HG03280 (cell line): ENCODE results near the gene BEST3.

Experiments
- ATAC-seq: cut with Tn5 transposase; IDR thresholded peaks from one replicate; pipeline ENCODE4 v1.9.1; 2021; ENCODE audit warnings: mild to moderate bottlenecking, moderate library complexity; ENCODE audit not compliant: unreplicated experiment

The BEST3 gene

DNA sequence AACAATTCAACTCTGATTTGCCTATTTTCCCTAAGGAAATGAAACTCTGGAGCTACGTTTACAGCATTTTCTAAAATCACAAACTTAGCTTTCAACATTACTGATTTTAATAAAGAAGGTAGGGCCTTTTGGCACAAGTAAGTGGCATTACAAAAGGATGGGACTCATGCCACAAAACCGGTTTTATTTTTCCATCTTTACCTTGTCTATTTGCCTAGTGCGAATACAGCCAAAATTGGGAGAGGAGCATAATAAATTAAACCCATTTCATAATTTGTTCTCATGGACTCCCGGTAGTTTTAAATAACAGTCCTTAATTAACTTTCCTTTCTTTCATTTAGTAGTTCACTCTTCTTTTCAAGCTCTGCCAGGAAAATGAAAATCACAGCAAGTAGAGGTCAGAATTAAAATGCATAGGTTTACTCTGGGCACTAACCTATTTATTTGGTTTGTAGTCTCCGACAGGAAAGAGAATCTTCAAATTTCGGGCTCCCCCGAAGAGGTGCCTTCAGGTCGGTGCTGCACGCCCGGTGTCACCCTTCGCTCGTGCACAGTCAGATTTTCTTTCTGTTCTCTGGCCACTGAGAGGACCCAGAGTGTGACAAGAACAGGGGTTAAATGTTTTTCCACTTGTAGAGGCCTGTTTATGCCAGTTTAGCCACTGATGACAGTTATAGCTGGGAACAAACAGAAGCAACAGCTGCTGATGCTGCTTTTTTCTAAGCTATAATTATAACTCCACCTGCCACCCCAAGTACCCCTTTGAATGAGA lies at the start of gene BEST3:
BEST3 (minus strand) TSS at position 535 of the 772 bp plus-strand sequence. CDS start 1,505 bp downstream, outside the sequence.
- ATAC-seq: no peak

DNA sequence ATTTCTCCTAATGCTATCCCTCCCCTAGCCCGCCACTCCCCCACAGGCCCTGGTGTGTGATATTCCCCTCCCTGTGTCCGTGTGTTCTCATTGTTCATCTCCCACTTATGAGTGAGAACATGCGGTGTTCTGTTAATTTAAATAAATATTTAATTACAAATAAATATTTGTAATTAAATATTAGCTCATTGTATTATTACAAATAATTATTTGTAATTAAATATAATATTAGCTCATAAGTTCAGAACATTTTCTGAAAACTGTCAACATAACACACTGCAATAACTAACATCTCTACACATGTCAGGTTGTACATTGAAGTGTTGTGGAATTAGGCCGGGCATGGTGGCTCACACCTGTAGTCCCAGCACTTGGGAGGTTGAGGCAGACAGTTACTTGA lies 45.0 kb upstream of the BEST3 start:
- ATAC-seq: no peak

DNA sequence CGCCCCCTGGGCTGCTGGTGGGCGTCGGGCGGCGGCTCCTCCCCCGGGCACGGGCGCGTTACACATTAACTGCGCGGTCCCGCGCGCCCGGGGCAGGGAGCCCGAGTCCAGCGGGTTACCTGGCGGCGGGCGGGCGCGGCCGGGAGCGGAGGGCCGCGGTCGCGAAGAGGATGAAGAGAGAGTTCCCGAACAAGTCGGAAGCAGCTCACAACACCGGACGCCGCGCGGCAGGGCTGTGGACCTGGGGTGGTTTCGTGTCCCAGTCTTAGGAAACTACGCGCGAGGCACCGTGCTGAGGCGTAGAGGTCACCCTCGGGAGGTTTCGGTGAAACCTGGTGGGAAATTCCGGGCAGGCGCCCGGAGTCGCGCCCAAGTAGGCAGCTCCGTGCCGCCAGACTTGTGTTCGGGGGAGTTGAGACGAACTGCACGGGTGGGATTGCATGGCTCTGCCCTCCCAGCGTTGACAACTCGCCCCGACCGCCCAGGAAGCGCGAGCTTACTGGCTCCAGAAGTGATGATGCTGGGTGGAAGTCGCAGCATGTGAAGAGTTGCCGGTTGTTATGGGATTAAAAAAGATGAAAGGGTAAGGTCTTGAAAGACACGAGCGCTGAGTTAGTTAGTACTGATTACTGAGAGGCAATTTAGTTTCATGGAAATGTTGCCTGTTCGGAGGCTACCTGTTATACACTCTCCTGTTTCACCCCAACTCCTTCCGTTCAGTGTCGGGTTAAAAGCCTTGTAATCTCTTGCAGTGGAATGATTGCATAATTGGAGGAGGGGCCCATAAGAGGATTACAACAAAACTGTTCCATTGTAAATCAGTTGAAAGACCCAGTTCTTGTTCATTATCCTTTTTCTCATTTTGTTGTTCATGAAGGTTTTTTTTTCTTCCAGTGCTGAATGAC lies 40.4 kb upstream of the BEST3 start:
- ATAC-seq: peak; percentile 24

- peak; percentile 89 for ATAC-seq
Measured at GRCh38 chr12:69738351-69739286, 39.5 kb upstream of the BEST3 start, which contains the start of gene RAB3IP. Gene RAB3IP (plus strand): TSS chr12:69738860. CDS start chr12:69755409, 16,549 bp downstream.

DNA sequence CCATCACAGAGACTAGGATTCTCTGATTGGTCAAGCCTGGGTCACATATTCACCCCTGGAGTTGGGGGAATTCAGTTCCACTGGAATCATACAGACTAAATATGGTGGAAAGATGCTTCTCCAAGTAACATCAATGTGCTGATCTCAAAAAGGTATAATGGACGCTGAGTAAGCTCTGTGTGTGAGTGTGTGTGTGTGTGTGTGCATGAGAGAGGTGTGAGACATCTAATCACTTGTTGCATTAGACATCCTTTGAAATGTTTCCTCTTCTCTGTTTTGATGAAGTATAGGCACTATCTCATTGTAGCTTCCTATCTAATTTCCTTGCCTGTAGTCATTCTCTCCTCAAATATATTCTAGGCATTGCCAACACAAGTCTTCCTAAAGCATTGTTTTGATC lies 34.5 kb upstream of the BEST3 start:
- no peak for ATAC-seq

DNA sequence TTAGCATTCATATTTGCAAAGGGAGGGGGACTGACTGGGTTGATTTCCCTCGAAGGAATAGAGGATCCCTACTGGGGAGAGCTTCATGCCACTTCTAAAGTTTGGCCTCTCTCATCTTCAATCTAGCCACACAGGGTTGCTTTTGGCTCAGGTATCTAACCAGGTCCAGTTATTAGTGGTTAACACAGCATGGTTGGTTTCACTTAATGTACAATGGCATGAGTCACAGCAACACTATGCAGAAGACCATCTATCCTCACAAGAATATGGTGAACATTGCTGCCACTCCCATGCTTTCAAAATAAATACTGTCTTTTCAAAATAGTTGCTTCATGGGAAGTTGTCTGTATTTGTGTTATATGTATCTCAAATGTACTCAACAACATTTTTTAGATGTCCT lies 33.0 kb upstream of the BEST3 start:
- ATAC-seq: no peak

- ATAC-seq: no peak
Measured at GRCh38 chr12:69726922-69727321, 27.8 kb upstream of the BEST3 start.

- ATAC-seq: no peak
Measured at GRCh38 chr12:69720750-69721149, 21.6 kb upstream of the BEST3 start.

DNA sequence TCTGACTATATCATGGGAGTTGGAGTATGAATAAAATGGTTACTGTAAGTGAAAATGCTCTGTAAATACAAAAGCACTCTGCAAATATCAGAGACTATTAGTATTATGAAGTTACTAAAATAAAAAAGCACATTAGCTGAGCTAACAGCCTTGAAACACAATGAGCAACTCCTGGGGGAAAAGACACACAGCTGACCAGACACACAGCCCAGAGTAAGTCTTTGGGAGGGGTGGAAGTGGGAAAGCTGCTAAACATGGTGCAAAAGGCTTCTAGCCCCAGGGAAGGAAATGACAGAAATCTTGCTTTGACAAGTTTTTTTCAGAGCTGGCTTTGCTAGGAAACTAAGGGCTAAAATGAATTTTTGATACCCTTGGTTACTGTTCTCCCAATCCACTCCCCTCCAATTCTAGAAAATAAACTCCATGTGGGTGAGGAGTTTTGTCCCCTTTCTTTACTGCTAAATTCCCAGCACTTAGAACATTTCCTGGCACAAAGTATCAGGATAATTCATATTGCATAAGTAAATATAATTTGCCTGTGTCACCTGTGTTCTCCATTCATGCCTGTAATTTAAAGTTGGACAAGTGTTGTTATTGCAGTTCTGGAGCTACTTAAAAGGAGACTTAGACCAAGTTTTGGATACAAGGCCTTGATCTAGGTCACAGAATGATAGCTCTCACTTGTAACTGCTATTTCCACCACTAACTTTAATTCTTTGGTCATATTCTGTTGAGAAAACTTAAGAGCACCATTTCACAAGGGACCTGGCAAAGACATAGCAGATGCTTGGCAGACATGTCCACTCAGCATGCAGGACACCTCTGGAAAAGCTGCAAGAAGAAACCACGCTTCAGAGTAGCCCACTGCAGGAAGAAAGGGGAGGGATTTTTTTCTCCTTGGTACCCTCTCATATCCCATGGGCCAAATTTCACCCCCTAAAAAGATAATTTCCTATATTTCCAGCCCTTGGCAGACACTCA lies 20.5 kb upstream of the BEST3 start:
- no peak for ATAC-seq

DNA sequence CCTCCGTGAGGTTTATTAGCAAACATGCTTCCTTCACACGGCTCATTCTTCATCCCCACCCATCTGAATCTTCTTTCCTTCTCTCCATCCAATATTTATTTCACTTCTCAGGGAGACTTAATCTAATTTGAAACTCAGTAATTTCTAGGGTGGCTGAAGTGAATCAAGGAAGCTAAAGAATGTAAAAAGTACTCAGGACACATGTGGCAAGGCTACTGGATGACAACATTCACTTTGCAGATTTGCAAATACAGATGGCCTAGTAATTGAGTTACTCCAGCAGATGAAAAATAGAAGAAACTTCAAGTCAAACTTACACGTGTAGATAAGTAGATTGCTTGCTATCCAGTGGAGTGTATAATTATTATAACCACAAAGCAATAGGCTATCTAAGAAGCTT lies 15.4 kb upstream of the BEST3 start:
- no peak for ATAC-seq

DNA sequence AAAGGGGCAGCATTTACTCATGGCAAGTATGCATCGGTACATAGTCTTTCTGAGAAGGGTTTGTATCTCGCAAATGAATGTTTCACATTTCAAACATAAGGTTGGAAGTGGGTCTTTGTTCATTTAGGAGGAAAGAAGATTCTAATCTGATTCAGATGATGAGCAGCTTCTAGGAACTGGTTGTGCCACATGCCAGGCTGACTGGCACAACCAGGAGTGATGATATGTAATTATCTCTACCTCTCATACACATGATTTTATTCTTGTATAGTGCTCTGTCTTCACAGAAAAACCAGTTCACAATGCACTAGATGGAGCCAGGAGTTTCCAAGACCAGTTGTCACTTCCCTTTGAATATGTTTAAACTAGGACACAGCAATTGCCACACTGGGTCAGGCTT lies 13.7 kb upstream of the BEST3 start:
- no peak for ATAC-seq

DNA sequence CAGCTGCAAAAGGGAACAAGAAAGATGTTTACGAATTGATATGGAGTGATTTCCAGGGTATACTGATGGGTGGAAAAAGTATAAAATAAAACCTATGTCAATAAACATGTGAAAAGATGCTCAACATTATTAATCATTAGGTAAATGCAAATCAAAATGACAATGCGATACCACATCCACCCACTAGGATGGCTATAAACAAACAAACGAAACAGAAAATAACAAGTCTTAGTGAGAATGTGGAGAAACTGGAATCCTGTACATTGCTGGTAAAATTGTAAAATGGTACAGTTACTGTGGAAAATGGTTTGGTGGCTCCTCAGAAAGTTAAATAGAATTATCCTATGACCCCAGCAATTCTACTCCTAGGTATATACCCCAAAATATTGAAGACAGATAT lies 9.5 kb upstream of the BEST3 start:
- ATAC-seq: no peak

DNA sequence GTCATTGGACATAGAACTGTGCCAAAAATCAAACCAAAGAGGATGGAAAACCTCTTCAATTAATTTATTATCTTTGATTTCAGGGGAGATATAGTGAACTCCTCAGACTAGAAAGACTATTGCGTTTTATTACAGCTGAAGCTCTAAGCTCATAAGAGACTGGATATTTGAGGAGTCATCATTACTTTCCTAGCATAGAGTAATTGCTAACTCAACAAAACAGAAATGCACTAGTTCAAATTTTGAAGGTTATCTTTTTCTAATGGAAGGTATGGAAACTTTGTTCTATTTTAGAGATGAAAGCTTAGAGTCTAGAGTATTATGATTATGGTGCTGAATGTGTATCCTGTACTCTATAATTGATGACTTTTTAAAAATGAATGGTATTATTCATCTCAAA lies 5.3 kb upstream of the BEST3 start:
- ATAC-seq: no peak

DNA sequence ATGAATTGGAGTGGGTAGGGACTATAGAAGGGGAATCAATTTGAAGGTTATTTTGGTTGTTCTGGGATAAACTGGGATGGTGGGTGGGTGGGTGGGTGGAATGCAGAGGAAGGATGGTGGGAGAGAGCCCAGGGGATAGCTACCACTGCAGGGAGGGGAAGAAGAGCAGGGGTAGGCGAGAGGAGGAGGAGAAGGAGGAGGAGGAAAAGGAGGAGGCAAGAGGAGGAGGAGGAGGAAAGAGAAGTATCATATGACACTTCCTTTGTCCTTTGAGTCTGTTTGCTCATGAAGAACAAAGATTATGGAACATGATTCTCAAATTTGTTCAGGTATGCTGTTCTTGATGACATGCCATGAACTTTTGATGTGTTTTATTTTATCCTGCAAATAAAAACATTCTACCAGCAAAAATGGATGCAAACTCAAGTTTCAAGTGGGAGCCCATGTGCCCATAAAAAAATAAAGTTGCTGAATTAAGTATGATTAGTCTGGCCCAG lies 4.1 kb upstream of the BEST3 start:
- ATAC-seq: no peak

- no peak for ATAC-seq
Measured at GRCh38 chr12:69701826-69702225, 2.7 kb upstream of the BEST3 start.

GRCh38 chr12:69698054-69698453 lies 1.0 kb downstream of the BEST3 start:
- no peak for ATAC-seq

DNA sequence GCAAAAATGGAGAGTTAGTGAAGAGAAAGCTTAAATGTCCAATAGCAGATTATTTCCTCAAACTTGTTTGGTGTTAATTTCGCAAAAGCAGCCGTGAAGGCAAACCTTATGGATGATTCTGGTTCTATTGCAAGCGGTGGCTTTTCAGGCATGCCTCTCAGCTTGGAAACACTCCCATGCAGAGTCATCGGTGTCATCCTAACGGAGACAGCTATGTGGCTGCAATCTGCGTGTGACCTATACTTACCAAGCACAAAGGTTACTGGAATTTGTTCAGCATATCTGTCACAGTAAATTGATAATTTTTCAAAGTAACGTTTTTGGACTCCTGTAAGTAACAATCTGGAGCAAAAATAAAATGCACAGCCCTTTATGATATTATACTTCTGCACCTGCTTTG lies 5.0 kb downstream of the BEST3 start:
- ATAC-seq: no peak

DNA sequence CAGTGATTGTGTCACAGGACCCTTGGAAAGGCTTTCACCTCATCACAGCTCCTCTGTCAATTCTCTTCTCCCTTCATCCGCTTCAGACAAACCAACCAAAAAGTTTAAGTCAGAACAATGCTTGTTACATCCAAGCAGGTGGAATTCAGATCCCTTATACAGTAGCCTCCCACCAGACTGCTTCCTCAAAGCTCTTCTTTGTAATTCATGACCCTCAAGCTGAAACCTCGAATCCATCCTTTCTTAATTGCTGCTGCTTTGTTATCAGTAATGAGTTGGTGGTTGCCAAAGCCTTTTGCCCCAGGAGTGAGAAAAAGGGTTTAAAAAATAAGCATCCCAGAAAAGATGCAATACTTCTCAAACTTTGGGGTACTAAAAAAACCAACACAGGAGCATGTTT lies 9.5 kb downstream of the BEST3 start:
- ATAC-seq: no peak
